Activated CD8-positive, alpha-beta T cell treated with anti-CD3 and anti-CD28 coated beads for 36 hours (primary cell): ENCODE data around the gene MT1B. TPM values are rescaled to one million over a fixed set of nuclear protein-coding genes. Genes with fewer than 3 reads are reported as not detected.
A peak's percentile ranks its signal among the peaks of the same experiment; 100 is the strongest.

Source experiments
- ATAC-seq: fragments of 200-7000 bp; cut with Tn5 transposase; one replicate; pipeline ENCODE4 v1.10.0; 2021; ENCODE audit warnings: mild to moderate bottlenecking, moderate library complexity
- CTCF ChIA-PET: fragments of 350-600 bp; sonication (Branson Sonifier 250); formaldehyde crosslinking; loops from one replicate; lab custom pipeline; 2021; ENCODE audit warnings: antibody characterized with exemption; lab: Charles Lee
- POLR2A ChIA-PET: fragments of 350-600 bp; sonication (Branson Sonifier 250); formaldehyde crosslinking; loops from one replicate; lab custom pipeline; 2021; ENCODE audit warnings: antibody characterized with exemption; lab: Charles Lee
- DNase-seq: peaks from one replicate; pipeline ENCODE4 v3.0.0-alpha.2; 2020
- H3K27ac Mint-ChIP-seq: one replicate; pipeline ENCODE4 v1.8.0; 2021; ENCODE audit warnings: mild to moderate bottlenecking, mixed read lengths
- H3K27me3 Mint-ChIP-seq: one replicate; pipeline ENCODE4 v1.8.0; 2021; ENCODE audit warnings: mixed read lengths
- H3K36me3 Mint-ChIP-seq: one replicate; pipeline ENCODE4 v1.8.0; 2021; ENCODE audit warnings: low read depth, mixed read lengths
- H3K4me1 Mint-ChIP-seq: one replicate; pipeline ENCODE4 v1.8.0; 2021; ENCODE audit warnings: low read depth, mixed read lengths
- H3K4me3 Mint-ChIP-seq: one replicate; pipeline ENCODE4 v1.8.0; 2021; ENCODE audit warnings: mild to moderate bottlenecking, moderate library complexity, mixed read lengths
- H3K9me3 Mint-ChIP-seq: one replicate; pipeline ENCODE4 v1.8.0; 2021; ENCODE audit warnings: mixed read lengths
- intact Hi-C: fragments of 100-400 bp; cut with micrococcal nuclease; formaldehyde crosslinking; loops from one replicate; pipeline ENCODE4 v1.10.0; 2022
- total RNA-seq, 2 experiments: library from RNA; stranded (reverse); gene quantifications; one replicate each; pipeline ENCODE4 v1.2.3, GENCODE V29; 2021
- TF ChIP-seq, protein P1 (sequence below): fragments of 200-600 bp; IDR thresholded peaks from one replicate; pipeline ENCODE4 v1.8.0; 2022; ENCODE audit warnings: antibody characterized with exemption, mild to moderate bottlenecking

Gene MT1B
- total RNA-seq, 2 experiments from 2014 or later, result not detected

DNA sequence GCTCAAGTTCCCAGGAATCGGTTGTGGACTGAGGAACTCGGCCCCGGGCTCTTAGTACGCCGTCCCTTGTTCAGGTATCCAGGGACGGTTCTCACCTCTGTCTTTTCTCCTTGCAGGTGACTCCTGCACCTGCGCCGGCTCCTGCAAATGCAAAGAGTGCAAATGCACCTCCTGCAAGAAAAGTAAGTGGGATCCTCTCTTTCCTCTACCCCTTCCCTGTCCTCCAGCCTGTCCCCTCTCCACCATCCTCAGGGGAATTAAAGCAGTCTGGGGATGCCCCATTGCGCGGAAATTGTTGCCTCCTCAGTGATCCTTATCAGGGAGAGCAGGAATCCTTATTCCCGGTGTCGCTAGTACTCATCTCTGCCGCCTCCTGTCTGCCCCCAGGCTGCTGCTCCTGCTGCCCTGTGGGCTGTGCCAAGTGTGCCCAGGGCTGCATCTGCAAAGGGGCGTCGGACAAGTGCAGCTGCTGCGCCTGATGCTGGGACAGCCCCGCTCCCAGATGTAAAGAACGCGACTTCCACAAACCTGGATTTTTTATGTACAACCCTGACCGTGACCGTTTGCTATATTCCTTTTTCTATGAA lies 42.7 kb upstream of the MT1B start:
- peak overlapping the region; percentile 94 for H3K27ac Mint-ChIP-seq
- ATAC-seq (no peak), DNase-seq (peak; percentile 33)
- H3K36me3 Mint-ChIP-seq, result peaks cover 2% of the 10 kb centered on the region
- H3K4me1 Mint-ChIP-seq, result peaks cover 64% of the 10 kb centered on the region
- H3K4me3 Mint-ChIP-seq, result peak overlapping the region; percentile 81
- POLR2A ChIA-PET, result interaction anchor here (1.4 to 1.7 kb wide), 3 partner anchors 12 to 100 kb away, joined by 3 to 6 read pairs (median 3); no protein-coding TSS in a partner anchor
- TF ChIP-seq, protein P1, sequence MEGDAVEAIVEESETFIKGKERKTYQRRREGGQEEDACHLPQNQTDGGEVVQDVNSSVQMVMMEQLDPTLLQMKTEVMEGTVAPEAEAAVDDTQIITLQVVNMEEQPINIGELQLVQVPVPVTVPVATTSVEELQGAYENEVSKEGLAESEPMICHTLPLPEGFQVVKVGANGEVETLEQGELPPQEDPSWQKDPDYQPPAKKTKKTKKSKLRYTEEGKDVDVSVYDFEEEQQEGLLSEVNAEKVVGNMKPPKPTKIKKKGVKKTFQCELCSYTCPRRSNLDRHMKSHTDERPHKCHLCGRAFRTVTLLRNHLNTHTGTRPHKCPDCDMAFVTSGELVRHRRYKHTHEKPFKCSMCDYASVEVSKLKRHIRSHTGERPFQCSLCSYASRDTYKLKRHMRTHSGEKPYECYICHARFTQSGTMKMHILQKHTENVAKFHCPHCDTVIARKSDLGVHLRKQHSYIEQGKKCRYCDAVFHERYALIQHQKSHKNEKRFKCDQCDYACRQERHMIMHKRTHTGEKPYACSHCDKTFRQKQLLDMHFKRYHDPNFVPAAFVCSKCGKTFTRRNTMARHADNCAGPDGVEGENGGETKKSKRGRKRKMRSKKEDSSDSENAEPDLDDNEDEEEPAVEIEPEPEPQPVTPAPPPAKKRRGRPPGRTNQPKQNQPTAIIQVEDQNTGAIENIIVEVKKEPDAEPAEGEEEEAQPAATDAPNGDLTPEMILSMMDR, result no peak
- no peaks in the 10 kb centered on the region for H3K9me3 Mint-ChIP-seq
- CTCF ChIA-PET, result interaction anchor here (0.6 to 1.7 kb wide), 5 partner anchors 9 to 93 kb away, joined by 3 to 5 read pairs (median 4); partner anchors contain the start of gene MT1E
- intact Hi-C loops, result no loop called here
- no peaks in the 10 kb centered on the region for H3K27me3 Mint-ChIP-seq

DNA sequence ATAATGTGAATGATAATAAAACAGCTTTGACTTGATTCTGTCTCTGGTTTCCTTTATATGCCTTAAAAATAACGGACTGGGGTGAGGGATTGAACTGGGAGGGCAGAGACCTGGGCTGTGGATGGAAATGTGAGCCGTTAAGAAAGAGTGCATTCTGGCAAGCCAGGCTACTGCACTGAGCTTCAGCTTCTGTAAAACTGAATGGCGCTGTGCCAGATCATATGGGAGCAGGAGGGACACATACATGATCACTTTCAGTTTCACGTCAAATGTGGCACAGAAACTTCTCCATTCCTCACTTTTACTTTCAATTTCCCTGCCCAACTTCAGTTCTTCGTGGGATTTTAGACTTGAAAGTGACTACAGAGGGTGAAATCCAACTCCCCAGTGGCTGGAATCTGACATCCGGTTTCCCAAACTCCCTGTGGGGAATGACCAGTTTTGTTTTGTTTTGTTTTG lies 42.2 kb upstream of the MT1B start:
- TF ChIP-seq, protein P1, result no peak
- peak overlapping the region; percentile 81 for H3K4me3 Mint-ChIP-seq
- H3K27me3 Mint-ChIP-seq, result no peaks in the 10 kb centered on the region
- peaks cover 68% of the 10 kb centered on the region for H3K4me1 Mint-ChIP-seq
- POLR2A ChIA-PET, result interaction anchor here (0.7 to 1.8 kb wide), 6 partner anchors 13 to 1379 kb away, joined by 3 to 8 read pairs (median 3); no protein-coding TSS in a partner anchor
- intact Hi-C loops, result no loop called here
- no peaks in the 10 kb centered on the region for H3K9me3 Mint-ChIP-seq
- CTCF ChIA-PET, result interaction anchor here (0.6 to 1.7 kb wide), 4 partner anchors 16 to 92 kb away, joined by 3 to 5 read pairs (median 4); partner anchors contain the start of gene MT1E
- peak; percentile 89 for DNase-seq
- ATAC-seq, result peak; percentile 22
- peak overlapping the region; percentile 94 for H3K27ac Mint-ChIP-seq
- H3K36me3 Mint-ChIP-seq, result peaks cover 2% of the 10 kb centered on the region

DNA sequence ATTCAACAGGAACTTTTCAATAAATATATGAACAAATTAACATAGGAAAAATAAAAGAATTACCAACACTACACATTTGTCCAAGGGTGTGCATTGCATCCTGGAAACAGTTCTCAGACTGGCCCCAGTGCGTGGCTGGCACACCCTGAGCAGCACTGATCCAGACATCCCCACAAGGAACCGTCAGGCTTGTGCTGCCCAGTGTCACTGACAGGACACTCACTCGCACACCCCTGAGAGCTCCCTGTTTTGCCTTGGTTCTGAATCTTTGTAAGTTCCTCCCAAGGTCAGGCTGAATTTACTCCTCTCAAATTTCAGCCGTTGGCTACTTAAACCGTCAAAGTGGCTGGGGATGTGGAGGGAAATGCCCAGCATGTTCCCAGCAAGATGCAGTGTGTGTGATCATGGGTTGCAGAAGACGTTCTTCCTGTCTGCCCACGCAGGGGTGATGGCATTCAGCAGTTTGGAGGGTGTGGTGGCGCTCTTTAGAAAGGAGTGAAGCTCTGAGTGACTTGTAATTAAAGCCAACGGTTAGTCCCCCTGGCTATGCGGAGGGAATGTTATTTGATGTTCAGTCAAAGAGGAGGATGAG lies 41.6 kb upstream of the MT1B start:
- ChIA-PET CTCF (interaction anchor here (0.9 to 3.0 kb wide), 5 partner anchors 9 to 92 kb away, joined by 3 to 12 read pairs (median 5); partner anchors contain the start of gene MT1E), POLR2A (interaction anchor here (0.6 to 1.8 kb wide), 8 partner anchors 13 to 1378 kb away, joined by 3 to 8 read pairs (median 3); partner anchors contain the start of gene MT1E)
- peak; percentile 57 for ATAC-seq
- intact Hi-C loops, result loop anchor here (5.0 kb wide), 1 partner anchor 72 kb away; the partner anchor contains the start of gene MT1X
- Mint-ChIP-seq H3K4me1 (peaks cover 74% of the 10 kb centered on the region), H3K27ac (peak overlapping the region; percentile 94), H3K9me3 (no peaks in the 10 kb centered on the region), H3K27me3 (no peaks in the 10 kb centered on the region), H3K4me3 (peak overlapping the region; percentile 81), H3K36me3 (peaks cover 2% of the 10 kb centered on the region)
- peak; percentile 95 for DNase-seq
- TF ChIP-seq, protein P1, result no peak

DNA sequence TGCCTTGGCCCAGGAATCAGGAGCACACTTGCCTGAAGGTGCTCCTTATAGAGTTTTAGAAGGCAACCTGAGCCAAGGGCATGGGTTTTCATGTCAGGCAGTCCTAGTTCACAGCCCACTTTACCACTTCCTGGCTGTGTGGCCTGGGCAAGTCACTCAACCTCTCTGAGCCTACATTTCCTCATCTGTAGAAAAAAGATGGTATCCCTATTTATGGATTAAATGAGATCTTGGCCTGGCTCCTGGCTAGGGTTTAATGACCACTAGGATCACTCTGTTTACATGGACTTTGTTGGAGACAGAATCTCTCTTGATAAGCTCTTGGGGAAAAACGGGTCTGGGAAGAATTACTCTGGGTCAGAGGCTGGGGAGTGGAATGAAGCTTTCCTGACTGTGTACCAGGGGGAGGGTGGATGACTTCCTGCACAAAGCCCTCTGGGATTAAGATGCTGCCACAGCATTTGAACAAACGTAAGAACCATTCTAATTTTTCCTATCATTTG lies 41.0 kb upstream of the MT1B start:
- no peaks in the 10 kb centered on the region for H3K27me3 Mint-ChIP-seq
- DNase-seq (no peak), ATAC-seq (peak; percentile 18)
- ChIA-PET CTCF (interaction anchor here (0.8 to 3.0 kb wide), 5 partner anchors 8 to 107 kb away, joined by 3 to 12 read pairs (median 3); no protein-coding TSS in a partner anchor), POLR2A (interaction anchor here (0.6 to 1.8 kb wide), 5 partner anchors 12 to 140 kb away, joined by 3 to 8 read pairs (median 3); partner anchors contain the start of gene MT1E)
- H3K4me1 Mint-ChIP-seq, result peaks cover 77% of the 10 kb centered on the region
- H3K27ac Mint-ChIP-seq, result peak overlapping the region; percentile 94
- intact Hi-C loops, result loop anchor here (5.0 kb wide), 1 partner anchor 72 kb away; the partner anchor contains the start of gene MT1X
- peak overlapping the region; percentile 81 for H3K4me3 Mint-ChIP-seq
- H3K9me3 Mint-ChIP-seq, result no peaks in the 10 kb centered on the region
- H3K36me3 Mint-ChIP-seq, result peaks cover 2% of the 10 kb centered on the region
- TF ChIP-seq, protein P1, result no peak
